Stimulated activated naive CD8-positive, alpha-beta T cell treated with anti-CD3 and anti-CD28 coated beads, Interleukin-15, Interleukin-2, amounts not matched to agents 100 ng/mL and 50 ng/mL, for 24 hours (primary cell): Measurements from ENCODE around the gene PTGR3.

Source experiments
- H3K27ac Mint-ChIP-seq: one replicate; pipeline ENCODE4 v1.8.0; 2021; ENCODE audit warnings: mild to moderate bottlenecking, mixed read lengths
- H3K27me3 Mint-ChIP-seq: one replicate; pipeline ENCODE4 v1.8.0; 2021; ENCODE audit warnings: mixed read lengths
- H3K36me3 Mint-ChIP-seq: one replicate; pipeline ENCODE4 v1.8.0; 2021; ENCODE audit warnings: low read depth, mixed read lengths
- H3K4me1 Mint-ChIP-seq: one replicate; pipeline ENCODE4 v1.8.0; 2021; ENCODE audit warnings: low read depth, mixed read lengths
- H3K4me3 Mint-ChIP-seq: one replicate; pipeline ENCODE4 v1.8.0; 2021; ENCODE audit warnings: mild to moderate bottlenecking, mixed read lengths
- H3K9me3 Mint-ChIP-seq: one replicate; pipeline ENCODE4 v1.8.0; 2021; ENCODE audit warnings: mixed read lengths

The PTGR3 gene

DNA sequence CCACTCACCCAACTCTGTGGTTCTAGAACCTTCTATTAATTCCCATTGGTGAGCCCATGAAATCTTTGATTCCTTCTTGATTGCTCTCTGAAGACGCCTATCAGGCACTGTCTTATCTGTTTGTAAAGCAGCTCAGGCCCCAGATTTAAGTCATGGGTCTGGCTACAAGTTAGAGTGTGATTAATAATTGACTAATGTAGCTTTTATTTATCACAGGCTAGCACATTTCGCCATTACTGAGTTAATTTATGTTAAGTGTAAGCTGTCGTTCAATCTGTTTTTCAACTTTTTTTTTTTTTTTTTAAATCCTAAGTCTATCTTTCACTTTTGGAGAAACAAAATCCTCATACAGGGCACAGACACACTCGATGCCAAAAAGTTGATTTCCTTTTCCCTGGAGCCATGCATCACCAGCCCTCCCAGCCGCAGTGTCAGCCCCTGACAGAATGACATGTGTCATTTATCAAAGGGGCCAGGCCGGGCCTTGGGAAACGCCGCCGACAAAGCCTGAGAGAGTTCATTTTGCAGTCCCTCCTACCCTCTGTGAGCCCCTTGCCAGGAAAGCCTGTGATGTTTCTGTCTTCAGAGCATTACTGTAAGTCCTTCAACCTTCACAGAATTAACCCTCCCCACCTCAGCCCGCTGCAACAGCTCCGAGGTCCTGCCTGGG is 17.5 kb upstream of the PTGR3 start:
- H3K36me3 Mint-ChIP-seq, result peaks cover 16% of the 10 kb centered on the region
- peak overlapping the region; percentile 59 for H3K4me3 Mint-ChIP-seq
- H3K27me3 Mint-ChIP-seq, result no peaks in the 10 kb centered on the region
- peaks cover 69% of the 10 kb centered on the region for H3K4me1 Mint-ChIP-seq
- no peak overlapping the region for H3K27ac Mint-ChIP-seq
- no peaks in the 10 kb centered on the region for H3K9me3 Mint-ChIP-seq

DNA sequence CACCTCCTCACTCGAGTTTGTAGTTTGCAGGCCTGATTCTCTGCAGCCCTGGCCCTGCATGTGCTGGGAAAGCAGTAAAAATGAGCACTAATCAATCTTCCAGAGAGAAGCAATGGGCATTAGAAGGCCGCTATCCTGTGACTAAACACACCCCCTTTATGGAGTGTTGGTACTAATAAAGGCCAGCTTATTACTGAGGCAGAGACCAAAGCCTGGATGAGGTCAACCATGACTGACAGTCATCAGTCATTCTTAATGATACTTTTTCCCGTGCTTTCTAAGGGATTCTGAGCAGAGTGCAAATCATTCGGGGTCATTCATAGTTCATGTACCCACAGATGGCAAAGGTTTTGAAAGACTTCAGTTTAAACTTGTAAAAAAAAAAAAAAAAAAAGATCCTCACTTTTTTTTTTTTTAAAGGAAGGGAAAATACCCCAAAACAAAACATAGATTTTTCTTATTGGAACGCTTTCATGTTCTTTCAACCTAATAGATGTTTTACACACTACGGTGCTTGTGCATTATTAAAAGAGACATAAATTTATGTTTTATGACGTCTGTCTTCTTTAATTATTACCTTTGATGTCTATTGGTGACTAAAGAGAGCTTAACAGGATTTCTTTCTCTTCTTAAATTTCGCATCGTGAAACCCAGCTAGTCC is 14.9 kb upstream of the PTGR3 start:
- no peak overlapping the region for H3K4me3 Mint-ChIP-seq
- no peaks in the 10 kb centered on the region for H3K27me3 Mint-ChIP-seq
- H3K9me3 Mint-ChIP-seq, result no peaks in the 10 kb centered on the region
- peaks cover 81% of the 10 kb centered on the region for H3K4me1 Mint-ChIP-seq
- H3K36me3 Mint-ChIP-seq, result peaks cover 5% of the 10 kb centered on the region
- H3K27ac Mint-ChIP-seq, result no peak overlapping the region

DNA sequence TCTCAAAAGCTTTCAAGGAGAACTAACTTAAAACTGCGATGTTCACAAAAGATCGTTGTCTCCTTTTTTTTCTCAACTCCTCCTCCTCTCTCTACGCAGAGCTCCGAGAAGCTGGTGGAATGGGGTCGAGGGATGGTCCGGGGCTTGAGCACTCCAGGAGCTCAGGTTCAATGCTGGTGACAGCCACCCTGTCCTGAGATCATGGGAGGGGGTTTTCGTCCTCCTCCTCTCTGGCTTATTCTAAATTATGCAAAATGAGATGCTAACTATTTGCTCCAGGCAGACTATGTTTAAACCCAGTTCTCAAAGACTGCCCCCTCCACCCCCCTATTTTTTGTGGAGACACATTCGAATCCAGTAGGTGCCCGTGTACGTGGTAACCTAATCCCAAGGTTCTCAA is 13.5 kb upstream of the PTGR3 start:
- H3K9me3 Mint-ChIP-seq, result no peaks in the 10 kb centered on the region
- no peak overlapping the region for H3K27ac Mint-ChIP-seq
- H3K36me3 Mint-ChIP-seq, result peaks cover 5% of the 10 kb centered on the region
- H3K27me3 Mint-ChIP-seq, result no peaks in the 10 kb centered on the region
- H3K4me3 Mint-ChIP-seq, result no peak overlapping the region
- peaks cover 73% of the 10 kb centered on the region for H3K4me1 Mint-ChIP-seq

DNA sequence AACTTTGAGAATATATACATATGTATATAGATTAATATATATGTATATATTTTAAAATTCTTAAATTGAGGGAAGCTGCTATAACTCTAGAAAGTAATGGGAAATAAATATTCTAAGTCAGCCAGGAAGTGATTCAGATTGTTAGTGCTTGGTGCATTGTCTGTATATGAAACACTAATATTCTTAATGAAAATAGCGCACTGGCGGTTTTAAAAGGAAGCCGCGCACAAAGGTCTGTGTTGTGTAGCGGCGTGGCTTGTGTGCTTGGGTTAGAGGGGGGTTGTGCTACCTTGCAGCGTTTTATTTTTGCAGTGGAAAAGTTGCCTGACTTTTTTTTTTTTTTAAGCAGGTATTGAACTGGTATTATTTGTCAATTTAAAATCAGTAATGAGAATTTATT is 13.0 kb upstream of the PTGR3 start:
- Mint-ChIP-seq H3K36me3 (peaks cover 5% of the 10 kb centered on the region), H3K9me3 (no peaks in the 10 kb centered on the region), H3K4me3 (no peak overlapping the region), H3K27me3 (no peaks in the 10 kb centered on the region), H3K27ac (peak overlapping the region; percentile 68), H3K4me1 (peaks cover 73% of the 10 kb centered on the region)

DNA sequence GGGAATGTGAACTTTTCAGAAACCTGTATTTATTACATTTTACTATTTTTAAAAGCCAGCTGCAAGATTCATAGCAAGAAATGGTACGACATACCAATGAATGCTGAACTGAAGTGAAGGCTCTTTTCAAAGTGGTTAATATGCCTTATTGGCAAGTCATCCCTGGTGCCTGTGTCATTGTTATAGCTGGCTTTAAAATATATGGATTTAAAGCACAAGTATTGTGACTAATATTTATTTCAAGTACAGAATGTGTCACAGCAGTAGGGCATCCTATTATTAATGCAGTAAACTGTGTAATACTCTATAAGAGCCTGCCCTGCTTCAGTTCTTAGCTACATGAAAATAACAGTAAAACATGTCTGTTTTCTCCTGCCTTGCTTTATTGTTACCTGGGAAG is 12.5 kb upstream of the PTGR3 start:
- H3K4me1 Mint-ChIP-seq, result peaks cover 73% of the 10 kb centered on the region
- H3K4me3 Mint-ChIP-seq, result no peak overlapping the region
- no peak overlapping the region for H3K27ac Mint-ChIP-seq
- no peaks in the 10 kb centered on the region for H3K27me3 Mint-ChIP-seq
- H3K36me3 Mint-ChIP-seq, result peaks cover 5% of the 10 kb centered on the region
- H3K9me3 Mint-ChIP-seq, result no peaks in the 10 kb centered on the region

DNA sequence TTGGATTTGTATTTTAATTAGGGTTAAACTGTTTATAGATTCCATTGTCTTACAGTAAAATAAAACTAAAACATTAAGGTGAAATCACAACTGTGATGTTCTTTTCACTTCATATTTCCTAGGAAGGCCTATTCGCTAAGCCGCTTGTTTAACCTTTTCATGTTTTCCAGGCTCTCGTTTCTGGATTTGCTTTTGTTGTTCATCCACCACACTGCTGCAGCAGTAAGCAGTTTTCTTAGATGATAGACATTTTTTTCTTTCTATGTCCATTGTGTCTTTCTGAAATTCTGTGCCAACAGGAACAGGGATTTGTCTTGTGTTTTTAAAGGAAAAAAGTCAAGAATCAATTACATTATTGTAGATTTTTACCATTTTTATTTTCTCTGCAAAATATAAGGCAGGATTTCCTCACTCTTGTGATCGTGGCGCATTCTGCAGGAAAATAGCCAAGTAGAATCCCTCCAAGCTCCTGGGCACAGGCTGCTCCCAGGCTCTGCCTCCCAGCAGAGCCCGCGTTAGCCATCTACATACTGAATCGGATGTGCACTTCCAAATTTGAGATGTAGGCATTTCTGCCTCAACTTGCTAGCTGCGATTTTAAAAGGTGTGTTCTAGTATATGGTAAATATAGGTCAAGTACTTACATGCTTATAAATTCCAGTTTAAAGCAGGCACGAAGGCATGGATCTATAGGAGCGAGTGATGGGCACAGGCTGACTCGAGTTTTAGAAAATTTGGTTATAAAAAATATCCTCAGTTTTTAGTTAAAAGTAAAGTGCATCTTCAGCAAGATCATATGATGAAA is 11.8 kb upstream of the PTGR3 start:
- H3K9me3 Mint-ChIP-seq, result no peaks in the 10 kb centered on the region
- no peak overlapping the region for H3K4me3 Mint-ChIP-seq
- no peak overlapping the region for H3K27ac Mint-ChIP-seq
- H3K27me3 Mint-ChIP-seq, result no peaks in the 10 kb centered on the region
- peaks cover 76% of the 10 kb centered on the region for H3K4me1 Mint-ChIP-seq
- peaks cover 3% of the 10 kb centered on the region for H3K36me3 Mint-ChIP-seq

DNA sequence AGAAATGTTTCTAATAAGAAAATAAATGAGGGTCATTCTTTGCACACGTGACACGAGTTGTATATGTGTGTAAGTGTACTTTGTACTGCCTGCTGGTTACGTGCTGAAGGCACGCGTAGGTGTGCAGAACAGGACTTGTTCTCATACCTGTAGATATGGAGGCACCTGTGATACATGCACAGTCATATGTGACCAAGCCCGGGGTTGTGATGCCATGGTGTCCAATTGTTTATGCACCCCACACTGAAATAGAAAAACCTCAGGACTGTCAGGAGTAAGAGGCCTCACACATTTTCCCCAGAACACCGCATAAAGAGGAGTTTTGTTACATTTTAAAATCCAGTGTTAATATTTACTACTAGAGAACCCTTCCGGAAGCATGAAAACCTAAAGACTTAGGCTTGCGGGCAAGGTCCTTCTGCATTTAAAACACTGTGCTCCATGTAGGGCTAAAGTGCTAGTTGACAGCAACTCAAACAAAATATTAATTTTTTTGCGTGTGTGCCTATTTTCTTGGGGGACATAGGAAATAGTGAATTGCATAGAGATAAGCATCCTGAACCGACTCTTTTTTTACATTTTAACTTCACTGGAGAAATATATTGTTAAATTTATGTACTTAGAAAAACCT is 10.9 kb upstream of the PTGR3 start:
- peak overlapping the region; percentile 9 for H3K4me3 Mint-ChIP-seq
- no peaks in the 10 kb centered on the region for H3K27me3 Mint-ChIP-seq
- H3K36me3 Mint-ChIP-seq, result no peaks in the 10 kb centered on the region
- no peak overlapping the region for H3K27ac Mint-ChIP-seq
- no peaks in the 10 kb centered on the region for H3K9me3 Mint-ChIP-seq
- H3K4me1 Mint-ChIP-seq, result peaks cover 85% of the 10 kb centered on the region

DNA sequence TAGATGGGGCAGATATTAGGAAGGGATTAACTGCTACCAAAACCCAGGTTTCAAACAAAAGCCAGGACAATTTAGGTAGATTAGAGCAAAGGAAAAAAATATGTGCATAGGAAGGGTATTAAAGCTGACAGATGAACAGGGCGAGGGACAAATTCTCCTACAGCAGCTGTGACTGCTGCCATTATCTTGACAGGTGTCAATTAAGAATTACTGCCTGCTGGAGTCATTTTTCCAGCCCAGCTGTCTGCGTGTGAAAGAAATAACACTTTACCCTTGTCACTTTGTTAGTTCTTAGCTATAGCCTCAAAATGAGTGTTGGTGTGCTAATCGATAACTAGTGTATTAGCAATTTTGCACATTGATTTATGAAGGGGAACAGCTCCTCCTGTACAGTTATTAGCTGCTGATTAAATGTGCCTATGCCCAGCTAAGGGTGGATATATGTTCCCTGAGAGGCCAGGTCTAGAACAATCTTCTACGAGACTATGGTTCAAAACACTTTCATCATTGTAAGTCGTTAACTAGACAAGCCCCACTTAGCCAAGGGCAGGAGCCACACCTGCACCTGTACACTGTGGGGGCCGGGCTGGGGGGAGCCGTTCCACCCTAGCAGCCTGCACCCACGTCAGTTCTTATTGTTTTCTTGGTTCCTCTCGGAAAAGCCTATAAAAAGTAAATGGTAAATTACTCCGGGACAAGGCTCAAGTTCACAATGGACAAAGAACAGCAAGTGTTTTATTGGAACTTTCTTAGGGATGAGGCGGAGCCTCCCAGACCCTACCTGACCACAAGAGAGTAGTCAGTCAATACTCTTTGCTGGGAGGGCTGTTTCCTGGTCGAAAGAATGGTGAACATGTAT is 9.4 kb upstream of the PTGR3 start:
- H3K4me3 Mint-ChIP-seq, result no peak overlapping the region
- H3K9me3 Mint-ChIP-seq, result no peaks in the 10 kb centered on the region
- H3K36me3 Mint-ChIP-seq, result no peaks in the 10 kb centered on the region
- H3K27me3 Mint-ChIP-seq, result no peaks in the 10 kb centered on the region
- peaks cover 88% of the 10 kb centered on the region for H3K4me1 Mint-ChIP-seq
- H3K27ac Mint-ChIP-seq, result no peak overlapping the region

DNA sequence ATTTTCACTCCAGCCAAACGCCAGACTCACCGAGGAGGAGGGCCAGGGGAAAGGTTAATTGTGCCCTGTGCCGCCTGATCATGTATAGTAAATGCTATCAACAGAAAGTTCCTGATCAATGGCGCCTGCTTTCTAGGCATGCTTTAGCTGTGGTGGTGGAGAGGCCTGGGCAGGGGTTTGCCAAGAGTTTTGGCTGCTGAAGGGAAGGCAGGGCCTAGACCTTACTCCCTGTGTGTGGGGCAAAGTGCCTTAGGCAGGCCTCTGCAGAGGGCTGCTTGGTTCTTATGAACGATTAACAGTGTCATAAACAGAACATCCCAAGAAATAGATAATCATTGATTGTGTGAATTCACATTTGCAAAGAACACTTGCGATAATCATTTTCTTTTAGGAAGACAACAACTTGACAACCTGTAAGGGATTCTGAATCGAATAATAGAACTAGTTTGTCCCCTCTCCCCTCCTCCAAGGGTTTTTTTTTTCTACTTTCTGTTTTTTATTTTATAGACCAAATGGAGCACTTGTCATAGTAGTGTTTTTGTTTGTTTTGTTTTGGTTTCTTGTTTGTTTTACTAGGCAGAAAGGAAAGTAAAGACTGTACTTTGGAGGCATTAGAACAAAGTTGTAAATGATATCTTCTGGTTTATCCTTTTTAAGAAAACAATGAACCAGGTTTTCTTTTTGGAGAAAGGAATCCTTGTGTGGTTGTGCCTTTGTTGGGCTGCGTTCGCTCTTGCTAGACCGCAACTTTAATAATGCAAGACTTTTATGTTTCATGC is 8.2 kb upstream of the PTGR3 start:
- Mint-ChIP-seq H3K9me3 (no peaks in the 10 kb centered on the region), H3K27me3 (no peaks in the 10 kb centered on the region), H3K27ac (peak overlapping the region; percentile 67), H3K4me3 (peak overlapping the region; percentile 51), H3K36me3 (no peaks in the 10 kb centered on the region), H3K4me1 (peaks cover 87% of the 10 kb centered on the region)

DNA sequence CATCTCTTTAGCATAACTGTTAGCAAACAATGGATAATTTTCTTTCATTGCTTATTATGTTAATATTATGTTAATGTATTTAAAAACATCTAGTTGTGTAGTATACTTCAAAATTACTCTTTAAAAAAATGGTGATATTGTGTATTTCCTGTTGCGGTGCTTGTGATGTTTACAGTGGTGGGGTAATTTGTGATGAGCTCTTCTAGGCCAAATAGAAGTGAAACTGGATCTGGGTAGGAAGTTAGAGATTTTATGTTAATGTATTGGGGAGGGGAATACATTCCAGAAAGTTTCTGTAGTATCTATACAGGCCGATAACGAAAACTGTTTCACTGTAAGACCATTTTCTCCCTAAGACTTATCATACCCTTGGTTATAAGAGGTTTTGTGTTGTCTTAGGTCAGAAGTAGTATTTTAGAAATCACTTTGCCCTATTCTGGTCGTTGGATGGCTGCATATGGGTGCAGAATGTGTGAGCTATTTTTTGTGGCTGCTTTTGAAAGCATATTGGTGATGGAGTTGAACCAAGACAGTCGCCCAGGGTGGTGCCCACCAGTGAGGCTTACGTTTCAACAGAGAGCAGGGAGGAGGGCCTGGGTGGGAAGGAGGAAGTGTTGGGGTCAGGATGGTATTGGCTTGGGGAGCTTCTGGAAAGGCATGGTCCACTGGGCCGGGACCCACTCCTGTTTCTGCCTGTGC is 7.4 kb upstream of the PTGR3 start:
- peak overlapping the region; percentile 51 for H3K4me3 Mint-ChIP-seq
- peaks cover 80% of the 10 kb centered on the region for H3K4me1 Mint-ChIP-seq
- peak overlapping the region; percentile 67 for H3K27ac Mint-ChIP-seq

DNA sequence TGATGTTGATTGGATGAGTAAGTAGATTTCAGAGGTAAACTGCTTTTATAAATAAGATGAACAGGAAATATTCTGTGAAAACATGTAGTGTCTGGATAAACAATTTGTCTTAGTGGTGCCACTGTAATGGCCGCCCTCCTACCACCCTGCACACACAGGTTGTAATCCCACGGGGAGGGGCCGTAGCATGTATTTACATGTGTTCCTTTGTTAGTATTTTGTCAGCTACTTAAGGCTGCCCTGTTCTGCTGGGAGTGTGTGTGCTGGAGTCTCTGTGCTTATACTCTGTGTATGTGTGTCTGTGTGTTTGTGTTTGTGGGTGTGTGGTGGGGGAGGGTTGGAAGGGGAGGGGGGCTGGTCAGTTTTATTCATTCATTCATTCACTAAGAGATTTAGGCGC is 6.7 kb upstream of the PTGR3 start:
- Mint-ChIP-seq H3K27me3 (no peaks in the 10 kb centered on the region), H3K36me3 (no peaks in the 10 kb centered on the region), H3K4me1 (peaks cover 74% of the 10 kb centered on the region), H3K4me3 (no peak overlapping the region), H3K9me3 (no peaks in the 10 kb centered on the region), H3K27ac (peak overlapping the region; percentile 73)

More for the DNA sequence above, 7.4 kb upstream of the PTGR3 start:
- Mint-ChIP-seq H3K27me3 (no peaks in the 10 kb centered on the region), H3K36me3 (no peaks in the 10 kb centered on the region), H3K9me3 (no peaks in the 10 kb centered on the region)

DNA sequence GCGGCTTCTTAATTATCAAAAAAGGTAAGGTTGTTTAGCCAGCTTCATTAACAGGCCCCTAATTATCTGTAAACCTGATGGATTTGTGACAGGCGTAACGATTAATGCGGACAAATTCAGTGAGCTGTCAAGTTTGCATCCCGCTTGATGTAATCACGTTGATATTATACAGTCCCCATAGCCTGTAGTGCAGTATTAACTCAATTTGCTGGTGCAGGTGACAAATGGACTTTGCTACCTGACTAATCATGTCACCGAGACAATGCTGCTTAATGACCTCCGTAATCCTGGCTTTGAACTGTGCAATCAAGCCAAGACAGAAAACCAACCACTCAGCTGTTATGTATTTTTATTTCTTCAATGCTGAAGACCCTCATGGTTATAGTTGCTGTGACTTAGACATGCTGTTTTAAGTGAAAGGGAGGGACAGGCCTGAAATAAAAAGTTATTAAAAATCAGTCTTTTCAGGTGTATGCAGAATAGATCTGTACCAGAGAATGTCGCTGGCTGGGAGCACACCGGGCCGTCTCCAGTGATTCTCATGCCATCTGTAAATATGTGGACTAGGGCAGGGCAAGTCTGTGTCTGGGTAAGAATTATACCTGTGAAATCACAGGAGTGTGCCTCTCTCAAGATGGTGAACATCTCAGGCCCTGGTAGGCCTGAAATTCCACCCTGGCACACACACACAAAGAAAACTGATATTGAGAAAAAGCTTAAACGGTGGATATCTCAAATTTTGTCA is 6.0 kb upstream of the PTGR3 start:
- Mint-ChIP-seq H3K4me1 (peaks cover 73% of the 10 kb centered on the region), H3K36me3 (no peaks in the 10 kb centered on the region), H3K27ac (peak overlapping the region; percentile 42), H3K27me3 (no peaks in the 10 kb centered on the region), H3K9me3 (no peaks in the 10 kb centered on the region), H3K4me3 (no peak overlapping the region)

DNA sequence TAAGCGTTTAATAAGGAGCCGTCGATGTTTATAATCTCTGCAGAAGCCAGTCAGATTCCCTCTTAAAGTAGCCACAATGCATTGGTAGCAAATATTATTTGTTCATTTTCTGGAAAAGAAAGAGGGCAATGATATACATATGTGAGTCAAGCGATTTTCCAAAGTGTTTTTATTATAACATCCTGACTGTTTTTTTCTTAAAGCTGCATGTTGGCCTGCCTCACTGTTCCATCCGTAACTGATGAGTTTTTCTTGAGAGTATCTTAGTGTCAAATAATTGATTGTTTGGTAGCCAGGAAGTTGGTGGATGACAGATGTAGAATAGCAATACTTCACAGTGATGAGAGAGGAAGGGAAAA is 5.4 kb upstream of the PTGR3 start:
- no peaks in the 10 kb centered on the region for H3K27me3 Mint-ChIP-seq
- H3K27ac Mint-ChIP-seq, result peak overlapping the region; percentile 56
- no peaks in the 10 kb centered on the region for H3K36me3 Mint-ChIP-seq
- H3K9me3 Mint-ChIP-seq, result no peaks in the 10 kb centered on the region
- H3K4me3 Mint-ChIP-seq, result no peak overlapping the region
- H3K4me1 Mint-ChIP-seq, result peaks cover 70% of the 10 kb centered on the region
